ENCODE results near the gene HDAC6. TPM values are rescaled to one million over a fixed set of nuclear protein-coding genes. Genes with fewer than 3 reads are reported as not detected.

The HDAC6 gene
- total and polyA plus RNA-seq, 2 of the 13 experiments (the other 11 are each of a cell fraction or from before 2014, with no cell fraction given), result 80.4 to 93.6 TPM

DNA sequence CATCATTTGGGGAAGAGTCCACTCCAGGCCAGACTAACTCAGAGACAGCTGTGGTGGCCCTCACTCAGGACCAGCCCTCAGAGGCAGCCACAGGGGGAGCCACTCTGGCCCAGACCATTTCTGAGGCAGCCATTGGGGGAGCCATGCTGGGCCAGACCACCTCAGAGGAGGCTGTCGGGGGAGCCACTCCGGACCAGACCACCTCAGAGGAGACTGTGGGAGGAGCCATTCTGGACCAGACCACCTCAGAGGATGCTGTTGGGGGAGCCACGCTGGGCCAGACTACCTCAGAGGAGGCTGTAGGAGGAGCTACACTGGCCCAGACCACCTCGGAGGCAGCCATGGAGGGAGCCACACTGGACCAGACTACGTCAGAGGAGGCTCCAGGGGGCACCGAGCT, 21.2 kb downstream of the HDAC6 start:
- no CpG with 5 or more reads among the region's 6 CpGs for WGBS (ENCODE audit: low lambda C conversion rate)
- no peaks in the 10 kb centered on the region for H3K9me3 ChIP-seq (ENCODE audit: low read length)
- BruUV-seq (replicated peaks), result TSS peak; percentile 68
- peaks cover 0 to 12% of the 10 kb centered on the region in 2 experiments; a peak in 2 of 5 replicates for H3K36me3 ChIP-seq (replicated peaks in 1 of 2; ENCODE audit: control insufficient read depth in 1 of 2, insufficient read depth in 2 of 2, low read length in 2 of 2)
- H4K20me1 ChIP-seq (ENCODE audit: insufficient read depth, low read length), result no peaks in the 10 kb centered on the region
- H3K27me3 ChIP-seq (ENCODE audit: control insufficient read depth in 1 of 2, insufficient read depth in 2 of 2, low read length in 2 of 2), result no peaks in the 10 kb centered on the region
- ATAC-seq (no peak), FAIRE-seq (no peak), DNase-seq (ENCODE audit: low spot score) (no peak)
- no peak overlapping the region for H2AFZ ChIP-seq (ENCODE audit: low read length)
- H3K4me1 ChIP-seq (ENCODE audit: insufficient read depth, low read length), result no peaks in the 10 kb centered on the region
- in situ Hi-C loops (cut with HindIII; ENCODE audit: extremely low pct_ligation_motif_present, low pct_unique_long_range_greater_than_20kb) (no loop called here), intact Hi-C loops (cut with micrococcal nuclease; ENCODE audit: unreplicated experiment) (no loop called here)
- ChIA-PET POLR2A (no interaction called here), CTCF (ENCODE audit: low intra/inter-chr PET ratio, low total read pairs) (no interaction called here)
- H3K27ac ChIP-seq (ENCODE audit: extremely low read length, insufficient read depth, low read length), result no peak overlapping the region
- no peaks in the 10 kb centered on the region for H3K79me2 ChIP-seq (ENCODE audit: insufficient read depth, low read length)
- no peak overlapping the region for H3K9ac ChIP-seq (ENCODE audit: insufficient read depth, low read depth, low read length)
- no peak for TF ChIP-seq ZNF292 (CRISPR knock-in tag; IDR thresholded peaks at IDR 0.05; ENCODE audit: borderline replicate concordance, low read depth)
- TF ChIP-seq, protein P1, sequence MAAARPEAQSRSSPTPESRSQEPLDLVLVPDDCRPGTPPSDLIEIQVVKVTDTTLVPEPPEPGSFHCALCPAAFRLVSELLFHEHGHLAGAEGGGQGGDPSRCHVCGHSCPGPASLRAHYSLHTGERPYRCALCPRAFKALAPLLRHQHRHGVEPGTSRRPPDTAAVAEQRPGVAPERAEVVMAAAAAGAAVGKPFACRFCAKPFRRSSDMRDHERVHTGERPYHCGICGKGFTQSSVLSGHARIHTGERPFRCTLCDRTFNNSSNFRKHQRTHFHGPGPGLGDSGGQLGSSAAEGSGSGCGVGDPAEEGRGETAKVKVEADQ (CRISPR knock-in tag; IDR thresholded peaks at IDR 0.05; ENCODE audit: borderline replicate concordance), result no peak
- no peak overlapping the region for H3K4me2 ChIP-seq (ENCODE audit: low read depth, low read length)
- no peak overlapping the region for H3K4me3 ChIP-seq (replicated peaks in 1 of 3; ENCODE audit: insufficient read depth in 1 of 3, low read depth in 2 of 3, low read length in 3 of 3)

- FAIRE-seq (no peak), DNase-seq (ENCODE audit: low spot score) (no peak), ATAC-seq (no peak)
- no TSS peak for BruUV-seq (replicated peaks)
- Histone ChIP-seq H3K9me3 (ENCODE audit: low read length) (no peaks in the 10 kb centered on the region), H2AFZ (ENCODE audit: low read length) (no peak overlapping the region), H3K36me3 (replicated peaks in 1 of 2; ENCODE audit: control insufficient read depth in 1 of 2, insufficient read depth in 2 of 2, low read length in 2 of 2) (peaks cover 0 to 8% of the 10 kb centered on the region in 2 experiments; a peak in 2 of 5 replicates), H3K79me2 (ENCODE audit: insufficient read depth, low read length) (no peaks in the 10 kb centered on the region), H3K9ac (ENCODE audit: insufficient read depth, low read depth, low read length) (no peak overlapping the region), H3K27me3 (ENCODE audit: control insufficient read depth in 1 of 2, insufficient read depth in 2 of 2, low read length in 2 of 2) (no peaks in the 10 kb centered on the region), H3K4me3 (replicated peaks in 1 of 3; ENCODE audit: insufficient read depth in 1 of 3, low read depth in 2 of 3, low read length in 3 of 3) (no peak overlapping the region), H3K4me2 (ENCODE audit: low read depth, low read length) (no peak overlapping the region), H3K27ac (ENCODE audit: extremely low read length, insufficient read depth, low read length) (no peak overlapping the region), H3K4me1 (ENCODE audit: insufficient read depth, low read length) (no peaks in the 10 kb centered on the region), H4K20me1 (ENCODE audit: insufficient read depth, low read length) (no peaks in the 10 kb centered on the region)
- WGBS (ENCODE audit: low lambda C conversion rate), result no CpG with 5 or more reads among the region's 8 CpGs
- ChIA-PET POLR2A (no interaction called here), CTCF (ENCODE audit: low intra/inter-chr PET ratio, low total read pairs) (no interaction called here)
- intact Hi-C loops (cut with micrococcal nuclease; ENCODE audit: unreplicated experiment) (no loop called here), in situ Hi-C loops (cut with HindIII; ENCODE audit: extremely low pct_ligation_motif_present, low pct_unique_long_range_greater_than_20kb) (no loop called here)
- TF ChIP-seq, protein P2, sequence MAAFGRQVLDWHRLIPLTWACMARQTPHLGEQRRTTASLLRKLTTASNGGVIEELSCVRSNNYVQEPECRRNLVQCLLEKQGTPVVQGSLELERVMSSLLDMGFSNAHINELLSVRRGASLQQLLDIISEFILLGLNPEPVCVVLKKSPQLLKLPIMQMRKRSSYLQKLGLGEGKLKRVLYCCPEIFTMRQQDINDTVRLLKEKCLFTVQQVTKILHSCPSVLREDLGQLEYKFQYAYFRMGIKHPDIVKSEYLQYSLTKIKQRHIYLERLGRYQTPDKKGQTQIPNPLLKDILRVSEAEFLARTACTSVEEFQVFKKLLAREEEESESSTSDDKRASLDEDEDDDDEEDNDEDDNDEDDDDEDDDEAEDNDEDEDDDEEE (CRISPR knock-in tag; IDR thresholded peaks at IDR 0.05), result no peak
- TF ChIP-seq ZNF639 (CRISPR knock-in tag; conservative IDR thresholded peaks at IDR 0.05), result no peak
- TF ChIP-seq ZNF747 (CRISPR knock-in tag; IDR thresholded peaks at IDR 0.05; ENCODE audit: borderline replicate concordance), result no peak
- TF ChIP-seq MLX (CRISPR knock-in tag; IDR thresholded peaks at IDR 0.05), result no peak
- TF ChIP-seq, protein P3, sequence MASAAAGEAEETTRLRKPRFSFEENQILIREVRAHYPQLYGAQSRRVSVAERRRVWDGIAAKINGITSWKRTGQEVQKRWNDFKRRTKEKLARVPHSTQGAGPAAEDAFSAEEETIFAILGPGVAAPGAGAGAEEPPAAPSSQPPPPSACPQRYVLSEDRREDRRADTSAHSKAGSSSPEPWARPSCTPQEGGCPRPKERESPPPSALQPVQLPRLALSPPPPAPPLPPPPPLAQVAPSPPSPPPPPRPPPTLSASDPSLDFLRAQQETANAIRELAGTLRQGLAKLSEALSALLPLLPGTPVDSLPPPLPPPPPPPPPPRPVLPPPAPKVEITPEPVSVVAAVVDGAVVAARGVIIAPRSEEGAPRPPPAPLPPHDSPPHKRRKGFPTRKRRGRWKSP (CRISPR knock-in tag; IDR thresholded peaks at IDR 0.05), result no peak
- TF ChIP-seq ZMYM2 (CRISPR knock-in tag; IDR thresholded peaks at IDR 0.05), result no peak
- TF ChIP-seq, protein P4, sequence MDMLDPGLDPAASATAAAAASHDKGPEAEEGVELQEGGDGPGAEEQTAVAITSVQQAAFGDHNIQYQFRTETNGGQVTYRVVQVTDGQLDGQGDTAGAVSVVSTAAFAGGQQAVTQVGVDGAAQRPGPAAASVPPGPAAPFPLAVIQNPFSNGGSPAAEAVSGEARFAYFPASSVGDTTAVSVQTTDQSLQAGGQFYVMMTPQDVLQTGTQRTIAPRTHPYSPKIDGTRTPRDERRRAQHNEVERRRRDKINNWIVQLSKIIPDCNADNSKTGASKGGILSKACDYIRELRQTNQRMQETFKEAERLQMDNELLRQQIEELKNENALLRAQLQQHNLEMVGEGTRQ (IDR thresholded peaks at IDR 0.05; ENCODE audit: low read depth, low read length), result no peak
- TF ChIP-seq, protein P4 (CRISPR knock-in tag; IDR thresholded peaks at IDR 0.05; ENCODE audit: borderline replicate concordance), result no peak
- no peak for TF ChIP-seq ZBTB7A (CRISPR knock-in tag; IDR thresholded peaks at IDR 0.05)
Measured at GRCh38 chrX:48824066-48824465, 22.2 kb downstream of the HDAC6 start.

Data from HepG2 (cell line).